Measurements from ENCODE around the gene ANKZF1. TPM values are rescaled to one million over a fixed set of nuclear protein-coding genes. Genes with fewer than 3 reads are reported as not detected.
"Not testable (repeated sequence)": the region's sequence is repeated elsewhere in the genome, so short reads cannot be mapped to it uniquely, and the experiment has no call there.

The ANKZF1 gene
- total RNA-seq, result 38.5 TPM

DNA sequence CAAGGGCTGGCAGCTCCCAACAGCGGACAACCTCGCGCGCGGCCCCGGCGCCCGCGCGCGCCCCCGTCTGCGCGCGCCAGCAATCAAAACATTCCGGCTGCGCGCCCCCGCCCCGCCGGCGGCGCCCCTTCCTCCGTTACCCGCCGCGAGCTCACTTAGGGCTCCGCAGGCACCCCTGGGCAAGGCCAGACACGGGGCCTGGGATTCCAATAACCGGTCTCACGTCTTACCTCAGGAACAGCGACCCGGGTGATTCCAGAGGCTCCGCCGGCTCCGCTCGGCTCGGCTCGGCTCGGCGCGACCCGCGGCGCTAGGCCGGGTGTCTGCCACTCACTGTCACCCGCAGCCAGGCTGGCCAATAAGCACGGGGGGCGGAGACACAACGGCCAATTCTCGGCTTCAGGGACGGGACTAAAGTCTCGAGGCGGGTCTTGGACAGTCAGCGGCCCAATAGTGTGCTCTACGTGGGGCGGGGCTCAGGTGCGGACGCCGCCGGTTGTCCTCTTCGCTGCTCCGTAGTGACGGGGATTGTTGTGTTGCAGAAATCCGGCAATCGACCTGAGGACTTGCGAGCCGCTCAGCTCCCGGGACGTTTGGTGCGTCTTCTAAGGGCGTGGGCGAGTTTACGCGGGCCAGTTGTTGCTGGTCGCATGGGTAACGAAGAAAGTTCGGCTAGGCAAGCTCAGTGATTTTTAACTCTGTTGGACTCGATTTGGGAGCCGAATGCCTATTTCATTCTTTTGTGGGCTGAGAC, at the start of gene ANKZF1, which contains the start of gene ATG9A:
TSS of gene ANKZF1 (plus strand) at position 502 of the 754 bp plus-strand sequence. CDS start 452 bp downstream, outside the sequence.
TSS of gene ATG9A (minus strand) at position 332 of the 754 bp plus-strand sequence. CDS start 1,612 bp downstream, outside the sequence.
- DNase-seq (ENCODE audit: low read depth in 2 of 3, low spot score in 2 of 3), result peak; percentile 86 to 99 (median 98)

DNA sequence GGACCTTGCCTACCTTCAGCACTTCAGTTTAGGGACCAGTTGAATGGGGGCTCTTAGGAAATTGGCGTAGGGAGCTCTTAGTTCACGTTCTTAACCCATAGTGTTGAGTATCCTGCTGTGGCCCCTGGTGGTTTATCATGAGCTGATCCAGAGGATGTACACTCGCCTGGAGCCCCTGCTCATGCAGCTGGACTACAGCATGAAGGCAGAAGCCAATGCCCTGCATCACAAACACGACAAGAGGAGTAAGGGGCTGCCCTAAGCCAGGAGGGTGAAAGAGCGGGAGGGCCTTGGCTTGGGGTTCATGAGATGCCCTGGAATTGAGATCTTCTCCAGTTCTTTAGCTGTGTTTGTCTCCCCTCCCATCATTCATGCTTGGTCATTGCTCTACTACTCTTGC, 48.6 kb upstream of the ANKZF1 start:
- no peak for DNase-seq (ENCODE audit: low read depth in 2 of 3, low spot score in 2 of 3)

- no peak for DNase-seq (ENCODE audit: low read depth in 2 of 3, low spot score in 2 of 3)
These were observed 48.1 kb upstream of the ANKZF1 start for GRCh38 chr2:219181531-219181930.

GRCh38 chr2:219182331-219183150, 47.1 kb upstream of the ANKZF1 start:
- peak in 1 of 3 donors; percentile 27 for DNase-seq (ENCODE audit: low read depth in 2 of 3, low spot score in 2 of 3)

DNA sequence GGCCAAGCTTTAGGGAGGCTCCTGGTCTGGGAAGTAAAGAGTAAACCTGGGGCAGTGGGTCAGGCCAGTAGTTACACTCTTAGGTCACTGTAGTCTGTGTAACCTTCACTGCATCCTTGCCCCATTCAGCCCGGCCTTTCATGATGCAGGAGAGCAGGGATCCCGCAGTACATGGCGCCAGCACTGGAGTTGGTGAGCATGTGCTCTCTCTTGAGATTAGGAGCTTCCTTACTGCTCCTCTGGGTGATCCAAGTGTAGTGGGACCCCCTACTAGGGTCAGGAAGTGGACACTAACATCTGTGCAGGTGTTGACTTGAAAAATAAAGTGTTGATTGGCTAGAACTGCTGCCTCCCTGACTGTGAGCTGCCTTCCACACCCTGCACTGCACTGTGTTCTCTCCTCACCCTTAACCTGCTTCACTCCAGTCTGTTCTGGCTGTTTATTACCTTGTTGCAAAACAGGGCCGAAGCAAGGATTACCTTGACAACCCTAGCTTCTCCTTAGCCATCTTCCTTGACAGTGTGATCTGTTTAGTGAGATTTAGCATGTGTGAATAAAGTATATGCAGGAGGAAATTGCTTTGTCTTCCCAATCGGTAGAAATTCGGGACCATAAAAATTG, 46.3 kb upstream of the ANKZF1 start:
- DNase-seq (ENCODE audit: low read depth in 2 of 3, low spot score in 2 of 3), result no peak

GRCh38 chr2:219184121-219184520, 45.5 kb upstream of the ANKZF1 start:
- DNase-seq (ENCODE audit: low read depth in 2 of 3, low spot score in 2 of 3), result no peak

DNA sequence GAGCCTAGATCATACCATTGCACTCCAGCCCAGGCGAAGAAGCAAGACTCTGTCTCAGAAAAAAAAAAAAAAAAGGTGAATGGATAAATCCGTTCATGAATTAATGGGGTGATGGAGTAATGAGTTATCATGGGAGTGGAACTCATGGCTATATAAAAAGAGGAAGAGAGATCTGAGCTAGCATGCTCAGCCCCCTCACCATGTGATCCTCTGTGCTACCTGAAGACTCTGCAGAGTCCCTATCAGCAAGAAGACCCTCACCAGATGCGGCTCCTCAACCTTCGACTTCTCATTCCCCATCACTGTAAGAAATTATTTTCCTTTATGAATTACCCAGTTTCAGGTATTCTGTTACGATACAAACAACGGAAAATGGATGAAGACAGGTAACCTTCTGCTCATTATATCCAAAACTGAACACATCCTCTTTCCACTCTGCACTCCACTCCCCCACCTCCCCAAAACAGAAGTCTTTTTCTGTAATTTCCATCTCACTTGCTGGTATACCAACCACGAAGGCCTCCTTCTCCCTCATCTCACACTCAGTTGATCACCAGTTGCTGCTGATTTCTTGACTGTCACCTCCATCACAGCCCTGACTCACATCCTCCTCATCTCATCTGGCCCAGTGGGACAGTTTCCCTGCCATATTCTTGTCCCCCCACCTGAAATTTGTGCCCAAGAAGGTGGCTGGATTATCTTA, 42.7 kb upstream of the ANKZF1 start:
- no peak for DNase-seq (ENCODE audit: low read depth in 2 of 3, low spot score in 2 of 3)

GRCh38 chr2:219197388-219197787, 32.2 kb upstream of the ANKZF1 start:
- DNase-seq (ENCODE audit: low read depth in 2 of 3, low spot score in 2 of 3), result no peak

- DNase-seq (ENCODE audit: low read depth in 2 of 3, low spot score in 2 of 3), result no peak
These were observed 30.6 kb upstream of the ANKZF1 start for GRCh38 chr2:219198974-219199373.

DNA sequence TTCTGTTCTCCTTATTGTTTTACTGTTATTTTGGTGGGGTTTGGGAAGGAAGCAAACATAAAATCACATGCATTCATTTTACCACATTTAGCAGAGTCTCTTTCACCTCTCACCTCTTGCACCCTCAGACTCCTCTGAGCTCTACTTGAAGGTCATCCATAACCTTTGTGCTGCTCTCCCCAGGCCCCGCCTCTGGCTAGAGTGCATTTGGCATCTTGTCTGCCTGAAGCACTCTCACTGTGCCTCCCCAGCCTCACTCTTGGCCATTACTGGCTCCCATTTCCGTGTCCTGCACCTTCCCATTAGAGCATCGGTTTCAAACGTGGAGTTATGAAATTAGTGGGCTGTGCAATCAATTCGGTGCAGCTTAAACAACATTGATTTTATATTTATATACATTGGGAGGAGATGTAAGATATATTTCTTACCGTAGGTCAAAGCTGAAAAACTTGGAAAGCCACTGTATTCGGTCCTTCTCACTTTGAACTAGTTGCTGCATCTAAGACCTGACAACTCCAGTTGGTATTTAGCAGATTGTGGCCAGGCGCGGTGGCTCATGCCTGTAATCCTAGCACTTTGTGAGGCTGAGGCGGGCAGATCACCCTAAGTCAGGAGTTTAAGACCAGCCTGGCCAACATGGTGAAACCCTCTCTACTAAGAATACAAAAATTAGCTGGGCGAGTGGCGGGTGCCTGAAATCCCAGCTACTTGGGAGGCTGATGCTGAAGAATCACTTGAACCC, 30.0 kb upstream of the ANKZF1 start:
- no peak for DNase-seq (ENCODE audit: low read depth in 2 of 3, low spot score in 2 of 3)

DNA sequence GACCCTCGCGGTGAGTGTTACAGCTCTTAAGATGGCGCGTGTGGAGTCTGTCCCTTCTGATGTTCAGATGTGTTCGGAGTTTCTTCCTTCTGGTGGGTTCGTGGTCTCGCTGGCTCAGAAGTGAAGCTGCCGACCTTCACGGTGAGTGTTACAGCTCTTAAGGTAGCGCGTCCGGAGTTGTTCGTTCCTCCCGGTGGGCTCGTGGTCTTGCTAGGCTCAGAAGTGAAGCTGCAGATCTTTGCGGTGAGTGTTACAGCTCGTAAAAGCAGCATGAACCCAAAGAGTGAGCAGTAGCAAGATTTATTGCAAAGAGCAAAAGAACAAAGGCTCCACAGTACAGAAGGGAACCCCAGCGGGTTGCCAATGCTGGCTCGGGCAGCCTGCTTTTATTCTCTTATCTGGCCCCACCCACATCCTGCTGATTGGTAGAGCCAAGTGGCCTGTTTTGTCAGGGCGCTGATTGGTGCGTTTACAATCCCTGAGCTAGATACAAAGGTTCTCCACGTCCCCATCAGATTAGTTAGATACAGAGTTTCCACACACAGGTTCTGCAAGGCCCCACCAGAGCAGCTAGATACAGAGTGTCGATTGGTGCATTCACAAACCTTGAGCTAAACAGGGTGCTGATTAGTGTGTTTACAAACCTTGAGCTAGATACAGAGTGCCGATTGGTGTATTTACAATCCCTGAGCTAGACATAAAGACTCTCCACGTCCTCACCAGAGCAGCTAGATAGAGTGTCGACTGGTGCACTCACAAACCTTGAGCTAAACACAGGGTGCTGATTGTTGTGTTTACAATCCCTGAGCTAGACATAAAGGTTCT, 28.9 kb upstream of the ANKZF1 start:
- not testable (repeated sequence) for DNase-seq (ENCODE audit: low read depth in 2 of 3, low spot score in 2 of 3)

DNA sequence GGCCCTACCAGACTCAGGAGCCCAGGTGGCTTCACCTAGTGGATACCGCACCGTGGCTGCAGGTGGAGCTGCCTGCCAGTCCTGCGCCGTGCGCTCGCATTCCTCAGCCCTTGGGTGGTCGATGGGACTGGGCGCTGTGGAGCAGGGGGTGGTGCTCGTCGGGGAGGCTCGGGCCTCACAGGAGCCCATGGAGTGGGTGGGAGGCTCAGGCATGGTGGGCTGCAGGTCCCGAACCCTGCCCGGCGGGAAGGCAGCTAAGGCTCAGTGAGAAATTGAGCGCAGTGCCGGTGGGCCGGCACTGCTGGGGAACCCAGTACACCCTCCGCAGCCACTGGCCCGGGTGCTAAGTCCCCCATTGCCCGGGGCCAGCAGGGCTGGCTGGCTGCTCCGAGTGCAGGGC, 28.3 kb upstream of the ANKZF1 start:
- DNase-seq (ENCODE audit: low read depth in 2 of 3, low spot score in 2 of 3), result not testable (repeated sequence)

DNA sequence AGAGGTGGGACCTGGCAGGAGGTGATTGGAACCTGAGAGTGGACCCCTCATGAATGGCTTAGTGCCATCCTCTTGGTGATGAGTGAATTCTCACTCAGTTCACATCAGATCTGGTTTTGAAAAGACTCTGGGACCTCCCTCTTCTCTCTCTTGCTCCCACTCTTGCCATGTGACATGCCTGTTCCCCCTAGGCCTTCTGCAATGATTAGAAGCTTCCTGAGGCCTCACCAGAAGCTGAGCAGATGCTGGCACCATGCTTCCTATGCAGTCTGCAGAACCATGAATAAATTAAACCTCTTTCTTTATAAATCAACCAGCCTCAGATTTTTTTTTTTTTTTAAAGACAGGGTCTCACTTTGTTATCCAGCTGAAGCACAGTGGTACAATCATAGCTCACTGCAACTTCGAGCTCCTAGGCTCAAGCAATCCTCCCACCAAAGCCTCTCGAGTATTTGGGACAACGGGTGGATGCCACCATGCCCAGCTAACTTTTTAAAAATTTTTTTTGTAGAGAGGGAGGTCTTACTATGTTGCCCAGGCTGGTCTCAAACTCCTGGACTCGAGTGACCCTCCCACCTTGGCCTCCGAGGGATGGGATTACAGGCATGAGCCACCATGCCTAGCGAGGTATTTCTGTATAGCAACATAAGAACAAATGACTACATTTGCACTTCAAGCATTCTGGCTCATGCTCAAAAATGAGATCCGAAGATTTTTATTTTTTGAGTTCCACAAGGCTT, 25.0 kb upstream of the ANKZF1 start:
- DNase-seq (ENCODE audit: low read depth in 2 of 3, low spot score in 2 of 3), result no peak

- DNase-seq (ENCODE audit: low read depth in 2 of 3, low spot score in 2 of 3), result no peak
These were observed 24.5 kb upstream of the ANKZF1 start for GRCh38 chr2:219205165-219205538.

GRCh38 chr2:219205981-219206327, 23.7 kb upstream of the ANKZF1 start:
- no peak for DNase-seq (ENCODE audit: low read depth in 2 of 3, low spot score in 2 of 3)

DNA sequence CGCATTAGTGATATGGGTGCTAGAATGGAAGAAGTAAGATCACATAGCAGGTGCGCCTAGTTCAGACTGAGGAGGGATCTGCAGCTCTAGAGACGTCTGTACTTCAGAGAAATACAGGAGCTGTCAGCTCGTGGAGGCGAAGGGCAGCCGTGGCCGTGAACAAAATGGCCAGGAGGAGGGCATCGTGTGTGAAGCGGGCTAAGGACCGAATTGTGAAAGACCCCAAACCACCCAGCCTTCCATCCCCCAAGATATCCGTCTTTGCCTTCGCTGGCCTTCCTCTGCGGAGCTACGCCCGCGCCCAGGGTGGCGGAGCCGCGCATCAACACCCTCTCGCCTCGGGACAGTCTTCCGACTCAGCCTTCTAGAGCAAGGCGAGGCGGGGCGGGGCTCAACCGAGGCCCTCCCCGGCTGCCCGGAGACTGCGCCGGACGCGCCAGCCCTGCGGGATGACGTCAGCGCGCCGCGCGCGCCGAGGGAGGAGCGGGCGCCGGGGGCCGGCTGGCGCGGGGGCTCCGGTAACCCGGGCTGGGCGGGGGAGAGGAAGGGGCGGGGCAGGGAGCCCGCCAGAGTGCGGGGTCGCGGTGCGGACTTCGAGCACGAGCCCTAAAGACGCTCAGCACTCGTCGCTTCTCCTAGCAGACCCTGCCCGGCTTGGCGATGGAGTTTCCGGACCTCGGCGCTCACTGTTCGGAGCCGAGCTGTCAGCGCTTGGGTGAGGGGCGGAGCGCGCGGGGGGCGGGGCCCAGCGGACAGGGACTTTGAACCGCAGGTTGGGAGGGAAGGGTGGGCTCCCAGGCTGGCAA, 23.1 kb upstream of the ANKZF1 start, which contains the start of gene ZFAND2B:
TSS of gene ZFAND2B (plus strand) at position 455 of the 806 bp plus-strand sequence. CDS start at position 661, 206 bp downstream.
- DNase-seq (ENCODE audit: low read depth in 2 of 3, low spot score in 2 of 3), result peak; percentile 96 to 97 (median 96)

- DNase-seq (ENCODE audit: low read depth in 2 of 3, low spot score in 2 of 3), result no peak
These were observed 22.3 kb upstream of the ANKZF1 start for GRCh38 chr2:219207134-219207883.
